Thymus (tissue), 14 donors: ENCODE results near the gene HSPBP1. TPM values are rescaled to one million over a fixed set of nuclear protein-coding genes. Genes with fewer than 3 reads are reported as not detected.
"Not testable (repeated sequence)": the region's sequence is repeated elsewhere in the genome, so short reads cannot be mapped to it uniquely, and the experiment has no call there.

Experiments used
- DNase-seq, 9 donors: peaks; one replicate each; pipeline ENCODE4 v3.0.0-alpha.2; 2013; ENCODE audit warnings: low spot score in 9 of 9, low read depth in 6 of 9, missing footprints in 1 of 9
- H3K27ac ChIP-seq, 2 donors: one replicate each; pipeline ENCODE4 v1.5.1; 2013; ENCODE audit warnings: control low read depth in 1 of 2, low read depth in 1 of 2, low read length in 1 of 2, mild to moderate bottlenecking in 1 of 2, moderate library complexity in 1 of 2
- H3K27me3 ChIP-seq, 2 donors: one replicate each; pipeline ENCODE4 v1.5.1; 2013; ENCODE audit warnings: low read length in 1 of 2; ENCODE audit not compliant: control insufficient read depth in 2 of 2, insufficient read depth in 1 of 2
- H3K36me3 ChIP-seq, 2 donors: one replicate each; pipeline ENCODE4 v1.5.1; 2013; ENCODE audit warnings: low read length in 1 of 2, mild to moderate bottlenecking in 1 of 2, moderate library complexity in 1 of 2; ENCODE audit not compliant: control insufficient read depth in 2 of 2, insufficient read depth in 2 of 2
- H3K4me1 ChIP-seq, 2 donors: one replicate each; pipeline ENCODE4 v1.5.1; 2013; ENCODE audit warnings: low read length in 2 of 2; ENCODE audit not compliant: control insufficient read depth in 2 of 2, insufficient read depth in 2 of 2
- H3K4me3 ChIP-seq, 2 donors: one replicate each; pipeline ENCODE4 v1.5.1; 2013; ENCODE audit warnings: low read length in 2 of 2, control low read depth in 1 of 2, mild to moderate bottlenecking in 1 of 2
- H3K9me3 ChIP-seq, 2 donors: one replicate each; pipeline ENCODE4 v1.5.1; 2013; ENCODE audit warnings: low read length in 1 of 2, mild to moderate bottlenecking in 1 of 2; ENCODE audit not compliant: control insufficient read depth in 2 of 2, insufficient read depth in 1 of 2
- WGBS: extraction: QIAGEN DNeasy Blood & Tissue Kit; methylation state at CpG from one replicate; pipeline ENCODE4 v1.1.7; 2013; 5-methylcytosine and 5-hydroxymethylcytosine counted together
- long read RNA-seq, 10 donors: transcript quantifications; one replicate each; lab custom pipeline, GENCODE V29; 2026
- polyA plus RNA-seq: library from polyadenylated mRNA; stranded (reverse); fragments of 200-250 nt; gene quantifications from one replicate; pipeline ENCODE4 v1.2.3, GENCODE V29; 2013
- total RNA-seq: library from RNA; stranded (reverse); fragments of 120-200 nt; gene quantifications from one replicate; pipeline ENCODE4 v1.2.4, GENCODE V29; 2013
- donor health status: healthy.

Gene HSPBP1, protein sequence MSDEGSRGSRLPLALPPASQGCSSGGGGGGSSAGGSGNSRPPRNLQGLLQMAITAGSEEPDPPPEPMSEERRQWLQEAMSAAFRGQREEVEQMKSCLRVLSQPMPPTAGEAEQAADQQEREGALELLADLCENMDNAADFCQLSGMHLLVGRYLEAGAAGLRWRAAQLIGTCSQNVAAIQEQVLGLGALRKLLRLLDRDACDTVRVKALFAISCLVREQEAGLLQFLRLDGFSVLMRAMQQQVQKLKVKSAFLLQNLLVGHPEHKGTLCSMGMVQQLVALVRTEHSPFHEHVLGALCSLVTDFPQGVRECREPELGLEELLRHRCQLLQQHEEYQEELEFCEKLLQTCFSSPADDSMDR
- total RNA-seq (16.4 TPM), polyA plus RNA-seq (21.8 TPM)
- long read RNA-seq, donor 1, partial matches to known transcripts, result 0 of 3 reads
- long read RNA-seq, donor 1, other reads (novel, unspliced or antisense), result 0 of 3 reads
- long read RNA-seq, donor 2, transcript HSPBP1-202 (8 exons, 1,572 nt), result major isoform, 11 of 14 reads
- long read RNA-seq, donor 2, partial matches to known transcripts, result 0 of 14 reads
- long read RNA-seq, donor 2, other reads (novel, unspliced or antisense), result 0 of 14 reads
- long read RNA-seq, donor 3, transcript HSPBP1-202 (8 exons, 1,572 nt), result major isoform, 11 of 15 reads
- long read RNA-seq, donor 3, partial matches to known transcripts, result 0 of 15 reads
- long read RNA-seq, donor 3, other reads (novel, unspliced or antisense), result 0 of 15 reads
- long read RNA-seq, donor 4, partial matches to known transcripts, result 0 of 2 reads
- long read RNA-seq, donor 4, other reads (novel, unspliced or antisense), result 0 of 2 reads
- long read RNA-seq, donor 5, transcript HSPBP1-202 (8 exons, 1,572 nt), result major isoform, 8 of 14 reads
- long read RNA-seq, donor 5, transcript HSPBP1-206 (7 exons, 1,449 nt), result minor isoform, 5 of 14 reads
- long read RNA-seq, donor 5, partial matches to known transcripts, result 0 of 14 reads
- long read RNA-seq, donor 5, other reads (novel, unspliced or antisense), result 0 of 14 reads
- long read RNA-seq, donor 6, transcript HSPBP1-202 (8 exons, 1,572 nt), result major isoform, 5 of 7 reads
- long read RNA-seq, donor 6, partial matches to known transcripts, result 0 of 7 reads
- long read RNA-seq, donor 6, other reads (novel, unspliced or antisense), result 0 of 7 reads
- long read RNA-seq, donor 7, partial matches to known transcripts, result 0 of 3 reads
- long read RNA-seq, donor 7, other reads (novel, unspliced or antisense), result 0 of 3 reads
- long read RNA-seq, donor 8, partial matches to known transcripts, result 0 of 3 reads
- long read RNA-seq, donor 8, other reads (novel, unspliced or antisense), result 0 of 3 reads
- long read RNA-seq, donor 9, partial matches to known transcripts, result 0 of 2 reads
- long read RNA-seq, donor 9, other reads (novel, unspliced or antisense), result 0 of 2 reads
- long read RNA-seq, donor 10, transcript HSPBP1-202 (8 exons, 1,572 nt), result major isoform, 5 of 6 reads
- long read RNA-seq, donor 10, partial matches to known transcripts, result 0 of 6 reads
- long read RNA-seq, donor 10, other reads (novel, unspliced or antisense), result 0 of 6 reads

DNA sequence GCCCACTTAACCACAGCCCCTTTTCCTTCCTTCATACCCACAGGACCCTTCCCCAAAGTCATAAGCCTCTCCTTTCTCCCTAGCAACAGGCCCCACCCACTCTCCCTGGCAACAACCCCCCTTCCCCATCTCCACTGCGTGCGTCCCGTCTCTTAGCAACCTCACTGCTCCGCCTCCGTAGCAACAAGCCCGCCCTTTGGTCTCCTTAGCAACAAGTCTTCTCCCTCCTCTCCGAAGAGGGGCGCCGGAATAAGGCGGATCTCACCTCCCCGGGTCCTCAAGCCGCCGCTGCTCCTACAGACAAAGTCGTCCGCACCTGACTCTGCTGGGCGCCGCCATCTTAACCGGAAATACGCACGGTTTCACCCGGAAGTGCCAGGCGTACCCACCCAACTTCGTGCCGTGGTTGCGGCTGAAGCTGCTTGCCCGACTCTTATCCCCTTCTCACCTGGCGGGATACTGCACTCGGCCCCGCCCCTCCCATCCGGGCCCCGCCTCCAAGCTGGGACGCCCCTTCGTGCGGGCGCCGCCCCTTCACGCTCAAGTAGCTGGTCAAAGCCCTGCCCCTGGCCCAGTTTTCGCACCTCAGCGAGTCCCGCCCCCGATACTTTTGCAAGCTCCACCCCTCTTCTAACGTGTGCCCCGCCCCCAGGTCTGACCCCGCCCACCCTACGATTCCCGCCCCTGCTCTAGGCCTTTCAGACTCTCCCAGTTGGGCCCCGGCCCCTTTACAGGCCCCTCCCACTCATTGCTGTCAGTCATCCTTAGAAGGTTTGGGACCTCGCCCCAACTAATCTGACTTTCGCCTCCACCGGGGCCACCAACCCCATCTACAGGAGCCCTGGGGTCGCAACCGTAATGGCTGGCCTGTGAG, at the start of gene HSPBP1:
Gene HSPBP1 (minus strand): TSS at position 341 of the 874 bp plus-strand sequence. CDS start 502 bp downstream, outside the sequence.
- WGBS, result 6% methylated on average over 52 of the region's 52 CpGs
- Histone ChIP-seq H3K9me3 (no peaks in the 10 kb centered on the region), H3K27ac (peak within 1 kb of the TSS; percentile 82 to 91), H3K4me3 (peak within 1 kb of the TSS; percentile 85 to 90), H3K27me3 (peaks cover 0 to 15% of the 10 kb centered on the region in 2 donors), H3K36me3 (peaks cover 8 to 13% of the 10 kb centered on the region in 2 donors), H3K4me1 (peaks cover 7 to 21% of the 10 kb centered on the region in 2 donors)
- peak; percentile 80 to 95 (median 88) for DNase-seq

GRCh38 chr19:55328774-55329318, 48.9 kb upstream of the HSPBP1 start:
- H3K4me3 ChIP-seq, H3K27ac ChIP-seq, H3K36me3 ChIP-seq, DNase-seq, H3K27me3 ChIP-seq, H3K9me3 ChIP-seq, H3K4me1 ChIP-seq: not testable (repeated sequence)
- 93% methylated on average over 4 of the region's 4 CpGs for WGBS

- peak within 1 kb of the TSS; percentile 5 to 17 for H3K27ac ChIP-seq
- no peaks in the 10 kb centered on the region for H3K27me3 ChIP-seq
- H3K4me1 ChIP-seq, result peaks cover 0 to 19% of the 10 kb centered on the region in 2 donors
- no peak within 1 kb of the TSS for H3K4me3 ChIP-seq
- H3K9me3 ChIP-seq, result no peaks in the 10 kb centered on the region
- no peak for DNase-seq
- no peaks in the 10 kb centered on the region for H3K36me3 ChIP-seq
- WGBS, result 55% methylated on average over 14 of the region's 14 CpGs
Observed at GRCh38 chr19:55325172-55325571, 45.3 kb upstream of the HSPBP1 start, which contains the start of gene TMEM150B. Gene TMEM150B (minus strand): TSS chr19:55325341. CDS start chr19:55321036, 4,305 bp downstream.

- H3K4me1 ChIP-seq, result peaks cover 0 to 19% of the 10 kb centered on the region in 2 donors
- no peaks in the 10 kb centered on the region for H3K9me3 ChIP-seq
- H3K27me3 ChIP-seq, result no peaks in the 10 kb centered on the region
- no peak overlapping the region for H3K4me3 ChIP-seq
- no peaks in the 10 kb centered on the region for H3K36me3 ChIP-seq
- WGBS, result 96% methylated on average over 6 of the region's 6 CpGs
- no peak for DNase-seq
- H3K27ac ChIP-seq, result peak overlapping the region; percentile 5 to 17
Observed at GRCh38 chr19:55324662-55325061, 44.8 kb upstream of the HSPBP1 start.

GRCh38 chr19:55322204-55322885, 42.4 kb upstream of the HSPBP1 start:
- 60% methylated on average over 12 of the region's 12 CpGs for WGBS
- Histone ChIP-seq H3K36me3 (no peaks in the 10 kb centered on the region), H3K4me3 (no peak overlapping the region)

GRCh38 chr19:55321466-55322137, 41.7 kb upstream of the HSPBP1 start:
- no peaks in the 10 kb centered on the region for H3K36me3 ChIP-seq
- 42% methylated on average over 9 of the region's 9 CpGs for WGBS
- H3K27me3 ChIP-seq, result no peaks in the 10 kb centered on the region
- H3K9me3 ChIP-seq, result no peaks in the 10 kb centered on the region
- no peak overlapping the region for H3K4me3 ChIP-seq
- H3K27ac ChIP-seq, result no peak overlapping the region
- H3K4me1 ChIP-seq, result peaks cover 0 to 19% of the 10 kb centered on the region in 2 donors
- no peak for DNase-seq

More at GRCh38 chr19:55322204-55322885, 42.4 kb upstream of the HSPBP1 start:
- peaks cover 0 to 19% of the 10 kb centered on the region in 2 donors for H3K4me1 ChIP-seq
- H3K27ac ChIP-seq, result no peak overlapping the region
- H3K9me3 ChIP-seq, result no peaks in the 10 kb centered on the region
- no peaks in the 10 kb centered on the region for H3K27me3 ChIP-seq
- no peak for DNase-seq

DNA sequence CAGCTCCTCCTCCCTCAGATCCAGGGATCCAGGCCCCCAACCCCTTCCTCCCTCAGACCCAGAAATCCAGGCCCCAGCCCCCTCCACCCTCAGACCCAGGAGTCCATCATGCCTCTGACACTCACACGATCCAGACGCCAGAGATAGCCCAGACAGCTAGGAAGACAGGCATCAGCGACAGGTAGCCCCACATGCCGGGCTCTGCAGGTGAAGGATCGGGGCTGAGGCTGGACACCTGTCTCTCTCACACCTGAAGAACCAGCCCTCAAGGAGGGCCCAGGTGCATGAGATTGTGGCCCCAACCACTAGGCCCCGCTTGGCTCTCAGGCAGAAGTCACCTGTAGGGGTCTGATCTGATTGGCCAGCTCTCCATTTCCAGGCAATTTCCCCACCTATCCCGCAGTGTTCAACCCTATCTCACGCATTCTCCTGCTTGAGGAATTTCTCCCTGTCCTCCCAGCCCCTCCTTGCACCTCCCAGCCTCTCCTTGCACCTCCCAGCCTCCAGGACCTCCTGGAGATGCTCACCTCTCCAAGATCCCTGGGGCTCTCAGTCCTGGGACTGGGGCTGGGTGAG, 41.0 kb upstream of the HSPBP1 start:
- Histone ChIP-seq H3K36me3 (no peaks in the 10 kb centered on the region), H3K4me1 (peaks cover 0 to 19% of the 10 kb centered on the region in 2 donors), H3K27ac (no peak overlapping the region), H3K27me3 (no peaks in the 10 kb centered on the region), H3K4me3 (no peak overlapping the region), H3K9me3 (no peaks in the 10 kb centered on the region)
- 91% methylated on average over 8 of the region's 8 CpGs for WGBS
- DNase-seq, result no peak
